ENCODE results near the gene DGKH.

DGKH gene

GRCh38 chr13:42112864-42113263, 64.4 kb downstream of the DGKH start:
- no peak overlapping the region for H3K4me3 ChIP-seq (ENCODE audit: low read length)
- no peak for TF ChIP-seq CTCF (conservative IDR thresholded peaks at IDR 0.05; ENCODE audit: low read depth, low read length)
- no peak for DNase-seq (ENCODE audit: low read depth)

GRCh38 chr13:42113478-42113877, 65.0 kb downstream of the DGKH start:
- no peak for TF ChIP-seq CTCF (conservative IDR thresholded peaks at IDR 0.05; ENCODE audit: low read depth, low read length)
- H3K4me3 ChIP-seq (ENCODE audit: low read length): no peak overlapping the region
- DNase-seq (ENCODE audit: low read depth): no peak

- H3K4me3 ChIP-seq (ENCODE audit: low read length): no peak overlapping the region
- no peak for TF ChIP-seq CTCF (conservative IDR thresholded peaks at IDR 0.05; ENCODE audit: low read depth, low read length)
These were observed 65.8 kb downstream of the DGKH start for GRCh38 chr13:42114278-42114677.

GRCh38 chr13:42114912-42115311, 66.5 kb downstream of the DGKH start:
- H3K4me3 ChIP-seq (ENCODE audit: low read length): no peak overlapping the region
- DNase-seq (ENCODE audit: low read depth): no peak
- TF ChIP-seq CTCF (conservative IDR thresholded peaks at IDR 0.05; ENCODE audit: low read depth, low read length): no peak

More at GRCh38 chr13:42114278-42114677, 65.8 kb downstream of the DGKH start:
- DNase-seq (ENCODE audit: low read depth): no peak

- H3K4me3 ChIP-seq (ENCODE audit: low read length): no peak overlapping the region
- no peak for DNase-seq (ENCODE audit: low read depth)
- TF ChIP-seq CTCF (conservative IDR thresholded peaks at IDR 0.05; ENCODE audit: low read depth, low read length): no peak
These were observed 67.8 kb downstream of the DGKH start for GRCh38 chr13:42116225-42116624.

GRCh38 chr13:42119041-42119440, 70.6 kb downstream of the DGKH start:
- no peak for DNase-seq (ENCODE audit: low read depth)

More at GRCh38 chr13:42119041-42119440, 70.6 kb downstream of the DGKH start:
- TF ChIP-seq CTCF (conservative IDR thresholded peaks at IDR 0.05; ENCODE audit: low read depth, low read length): no peak
- H3K4me3 ChIP-seq (ENCODE audit: low read length): no peak overlapping the region
